Liver (tissue), 9 donors: Measurements from ENCODE around the gene TUBB4B. TPM values are rescaled to one million over a fixed set of nuclear protein-coding genes. Genes with fewer than 3 reads are reported as not detected.

ENCODE experiments used
- DNase-seq: peaks from one replicate; pipeline ENCODE4 v3.0.0-alpha.2; 2017; ENCODE audit warnings: low spot score
- H3K27ac ChIP-seq, 2 donors: one replicate each; pipeline ENCODE4 v1.7.0; 2013; ENCODE audit warnings: inconsistent platforms in 2 of 2, low read length in 2 of 2, control low read depth in 1 of 2, low read depth in 1 of 2, mild to moderate bottlenecking in 1 of 2
- H3K27me3 ChIP-seq, 4 donors: one replicate each; pipeline versions ENCODE4 v1.6.1 to v1.7.0; 2013; ENCODE audit warnings: low read length in 3 of 4, inconsistent platforms in 1 of 4, mild to moderate bottlenecking in 1 of 4, moderate library complexity in 1 of 4; ENCODE audit not compliant: control insufficient read depth in 4 of 4, insufficient read depth in 4 of 4
- H3K36me3 ChIP-seq, 4 donors: one replicate each; pipeline versions ENCODE4 v1.6.1 to v1.7.0; 2013; ENCODE audit warnings: low read length in 3 of 4, mild to moderate bottlenecking in 3 of 4, low read depth in 1 of 4, moderate library complexity in 1 of 4; ENCODE audit not compliant: control insufficient read depth in 4 of 4, insufficient read depth in 3 of 4
- H3K4me1 ChIP-seq, 4 donors: one replicate each; pipeline versions ENCODE4 v1.6.1 to v1.7.0; 2013; ENCODE audit warnings: low read length in 3 of 4, mild to moderate bottlenecking in 3 of 4, moderate library complexity in 1 of 4; ENCODE audit not compliant: control insufficient read depth in 4 of 4, insufficient read depth in 4 of 4
- H3K4me3 ChIP-seq, 3 donors: one replicate each; pipeline versions ENCODE4 v1.6.1 to v1.7.0; 2013; ENCODE audit warnings: low read length in 3 of 3, control low read depth in 1 of 3, low read depth in 1 of 3, mild to moderate bottlenecking in 1 of 3
- H3K9ac ChIP-seq, 2 donors: one replicate each; pipeline ENCODE4 v1.7.0; 2013; ENCODE audit warnings: low read length in 2 of 2, mild to moderate bottlenecking in 2 of 2, moderate library complexity in 2 of 2, control low read depth in 1 of 2, low read depth in 1 of 2
- H3K9me3 ChIP-seq, 4 donors: one replicate each; pipeline versions ENCODE4 v1.6.1 to v1.7.0; 2013; ENCODE audit warnings: low read length in 3 of 4; ENCODE audit not compliant: control insufficient read depth in 4 of 4
- ATF3 ChIP-seq: IDR thresholded peaks from 2 replicates; pipeline ENCODE4 v1.6.1; 2016; ENCODE audit warnings: antibody characterized with exemption
- CTCF ChIP-seq: fragments of 150-350 bp; IDR thresholded peaks from 2 replicates; pipeline ENCODE4 v1.5.1; 2017; ENCODE audit warnings: improper control_type of control experiment, low read depth, low read length; ENCODE audit not compliant: missing input control
- EGR1 ChIP-seq, 2 donors: IDR thresholded peaks; 2 replicates each; pipeline ENCODE4 v1.6.1; 2016 to 2018; ENCODE audit warnings: antibody characterized with exemption in 2 of 2, low read depth in 2 of 2
- GABPA ChIP-seq, 2 donors: IDR thresholded peaks in 1 of 2; conservative IDR thresholded peaks in 1 of 2; 2 replicates each; pipeline ENCODE4 v1.6.1; 2016; ENCODE audit warnings: antibody characterized with exemption in 2 of 2, mild to moderate bottlenecking in 1 of 2, moderate library complexity in 1 of 2
- HNF4A ChIP-seq, 2 donors: conservative IDR thresholded peaks; 2 replicates each; pipeline ENCODE4 v1.6.1; 2016; ENCODE audit warnings: antibody characterized with exemption in 2 of 2, mild to moderate bottlenecking in 2 of 2
- JUND ChIP-seq, 2 donors: IDR thresholded peaks; 2 replicates each; pipeline ENCODE4 v1.6.1; 2016; ENCODE audit warnings: antibody characterized with exemption in 2 of 2
- MAX ChIP-seq: IDR thresholded peaks from 2 replicates; pipeline ENCODE4 v1.6.1; 2016; ENCODE audit warnings: antibody characterized with exemption
- NR2F2 ChIP-seq: IDR thresholded peaks from 2 replicates; pipeline ENCODE4 v1.6.1; 2016; ENCODE audit warnings: antibody characterized with exemption
- RAD21 ChIP-seq, 2 donors: IDR thresholded peaks; 2 replicates each; pipeline ENCODE4 v1.6.1; 2016; ENCODE audit warnings: antibody characterized with exemption in 2 of 2, mild to moderate bottlenecking in 2 of 2
- RXRA ChIP-seq, 2 donors: IDR thresholded peaks; 2 replicates each; pipeline ENCODE4 v1.6.1; 2017 to 2018; ENCODE audit warnings: antibody characterized with exemption in 2 of 2, mild to moderate bottlenecking in 1 of 2
- TAF1 ChIP-seq: conservative IDR thresholded peaks from 2 replicates; pipeline ENCODE4 v1.6.1; 2016; ENCODE audit warnings: antibody characterized with exemption, mild to moderate bottlenecking
- ZBTB33 ChIP-seq: IDR thresholded peaks from 2 replicates; pipeline ENCODE4 v1.6.1; 2016; ENCODE audit warnings: antibody characterized with exemption
- WGBS: extraction: QIAGEN DNeasy Blood & Tissue Kit; methylation state at CpG from one replicate; pipeline ENCODE4 v1.1.7; 2013; 5-methylcytosine and 5-hydroxymethylcytosine counted together
- polyA plus RNA-seq, 2 donors: library from polyadenylated mRNA; stranded (reverse) in 1 of 2; unstranded in 1 of 2; fragments of 200-250 nt in 1 of 2; fragments of >200 nt in 1 of 2; fragmentation: Nextera tagmentation in 1 of 2; extraction: Ambion mirVana in 1 of 2; gene quantifications; one replicate each; pipeline versions ENCODE4 v1.2.1 to v1.2.3, GENCODE V29; 2013 to 2015
- total RNA-seq, 2 donors: library from RNA; depleted of rRNA; stranded (reverse); fragments of >200 nt; gene quantifications; one replicate each; pipeline ENCODE4 v1.2.3, GENCODE V29; 2014
- TF ChIP-seq, protein P1 (sequence below): IDR thresholded peaks from 2 replicates; pipeline ENCODE4 v1.6.1; 2016; ENCODE audit warnings: antibody characterized with exemption, mild to moderate bottlenecking
- donor health status: healthy.
- donor health status: healthy.
- donor health status: healthy.
- donor health status: healthy.
- donor health status: healthy.

TUBB4B gene
- total and polyA plus RNA-seq, 4 donors = 173 to 199 (median 185) TPM

- H3K4me1 ChIP-seq = peaks cover under 1 to 5% (median 3%) of the 10 kb centered on the region in 4 donors
- TF ChIP-seq RXRA (IDR thresholded peaks at IDR 0.05) (no peak), TAF1 (no peak), GABPA (IDR thresholded peaks at IDR 0.05 in 1 of 2, conservative IDR thresholded peaks at IDR 0.05 in 1 of 2) (no peak), HNF4A (conservative IDR thresholded peaks at IDR 0.05) (no peak), MAX (no peak), ATF3 (no peak), CTCF (no peak), EGR1 (IDR thresholded peaks at IDR 0.05; ENCODE audit: low read depth in 2 of 2) (no peak)
- H3K4me3 ChIP-seq = no peak overlapping the region
- H3K9ac ChIP-seq = no peak overlapping the region
- DNase-seq = no peak
- no peak overlapping the region for H3K27ac ChIP-seq
- H3K27me3 ChIP-seq = no peaks in the 10 kb centered on the region
- 80% methylated on average over 39 of the region's 39 CpGs for WGBS
- H3K36me3 ChIP-seq = no peaks in the 10 kb centered on the region
- H3K9me3 ChIP-seq = no peaks in the 10 kb centered on the region
These were observed 40.4 kb downstream of the TUBB4B start for GRCh38 chr9:137281345-137282116.

DNA sequence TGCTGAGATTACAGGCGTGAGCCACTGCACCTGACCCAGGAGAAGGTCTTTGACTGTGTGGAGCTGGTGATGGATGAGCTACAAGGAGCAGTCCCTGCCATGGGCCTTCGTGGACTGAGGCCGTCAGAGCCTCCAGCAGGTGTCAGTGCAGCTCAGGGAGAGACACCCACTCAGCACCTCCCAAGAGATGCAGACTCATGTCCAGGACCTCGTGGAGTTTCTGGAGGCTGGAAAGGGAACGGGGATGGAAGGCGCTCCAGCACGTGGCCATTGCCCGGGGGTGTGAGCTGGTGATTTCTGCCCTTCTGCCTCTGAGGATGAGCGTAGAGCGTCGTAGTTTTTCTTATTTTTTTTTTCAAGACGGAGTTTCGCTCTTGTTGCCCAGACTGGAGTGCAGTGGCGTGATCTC, 45.9 kb downstream of the TUBB4B start:
- no peaks in the 10 kb centered on the region for H3K9me3 ChIP-seq
- H3K27me3 ChIP-seq = no peaks in the 10 kb centered on the region
- H3K9ac ChIP-seq = no peak overlapping the region
- no peaks in the 10 kb centered on the region for H3K36me3 ChIP-seq
- TF ChIP-seq ATF3 = no peak
- TF ChIP-seq GABPA (IDR thresholded peaks at IDR 0.05 in 1 of 2, conservative IDR thresholded peaks at IDR 0.05 in 1 of 2) = no peak
- TF ChIP-seq CTCF = peak; percentile 61
- peak; percentile 82 to 88 for TF ChIP-seq RAD21 (IDR thresholded peaks at IDR 0.05)
- no peak for TF ChIP-seq MAX
- no peak for TF ChIP-seq NR2F2
- no peak for TF ChIP-seq TAF1
- TF ChIP-seq ZBTB33 = no peak
- no peak for TF ChIP-seq JUND (IDR thresholded peaks at IDR 0.05)
- TF ChIP-seq, protein P1, sequence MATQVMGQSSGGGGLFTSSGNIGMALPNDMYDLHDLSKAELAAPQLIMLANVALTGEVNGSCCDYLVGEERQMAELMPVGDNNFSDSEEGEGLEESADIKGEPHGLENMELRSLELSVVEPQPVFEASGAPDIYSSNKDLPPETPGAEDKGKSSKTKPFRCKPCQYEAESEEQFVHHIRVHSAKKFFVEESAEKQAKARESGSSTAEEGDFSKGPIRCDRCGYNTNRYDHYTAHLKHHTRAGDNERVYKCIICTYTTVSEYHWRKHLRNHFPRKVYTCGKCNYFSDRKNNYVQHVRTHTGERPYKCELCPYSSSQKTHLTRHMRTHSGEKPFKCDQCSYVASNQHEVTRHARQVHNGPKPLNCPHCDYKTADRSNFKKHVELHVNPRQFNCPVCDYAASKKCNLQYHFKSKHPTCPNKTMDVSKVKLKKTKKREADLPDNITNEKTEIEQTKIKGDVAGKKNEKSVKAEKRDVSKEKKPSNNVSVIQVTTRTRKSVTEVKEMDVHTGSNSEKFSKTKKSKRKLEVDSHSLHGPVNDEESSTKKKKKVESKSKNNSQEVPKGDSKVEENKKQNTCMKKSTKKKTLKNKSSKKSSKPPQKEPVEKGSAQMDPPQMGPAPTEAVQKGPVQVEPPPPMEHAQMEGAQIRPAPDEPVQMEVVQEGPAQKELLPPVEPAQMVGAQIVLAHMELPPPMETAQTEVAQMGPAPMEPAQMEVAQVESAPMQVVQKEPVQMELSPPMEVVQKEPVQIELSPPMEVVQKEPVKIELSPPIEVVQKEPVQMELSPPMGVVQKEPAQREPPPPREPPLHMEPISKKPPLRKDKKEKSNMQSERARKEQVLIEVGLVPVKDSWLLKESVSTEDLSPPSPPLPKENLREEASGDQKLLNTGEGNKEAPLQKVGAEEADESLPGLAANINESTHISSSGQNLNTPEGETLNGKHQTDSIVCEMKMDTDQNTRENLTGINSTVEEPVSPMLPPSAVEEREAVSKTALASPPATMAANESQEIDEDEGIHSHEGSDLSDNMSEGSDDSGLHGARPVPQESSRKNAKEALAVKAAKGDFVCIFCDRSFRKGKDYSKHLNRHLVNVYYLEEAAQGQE = no peak
- no peak for TF ChIP-seq EGR1 (IDR thresholded peaks at IDR 0.05; ENCODE audit: low read depth in 2 of 2)
- WGBS = 46% methylated on average over 14 of the region's 14 CpGs
- H3K4me1 ChIP-seq = no peaks in the 10 kb centered on the region
- H3K27ac ChIP-seq = no peak overlapping the region
- DNase-seq = peak; percentile 51
- no peak overlapping the region for H3K4me3 ChIP-seq
